Esophagus muscularis mucosa (tissue), 4 donors: ENCODE measurements around the gene FGFBP2. TPM values are rescaled to one million over a fixed set of nuclear protein-coding genes. Genes with fewer than 3 reads are reported as not detected.

Source experiments
- DNase-seq: peaks from one replicate; pipeline ENCODE4 v3.0.0-alpha.2; 2017; ENCODE audit errors: extremely low spot score
- H3K27ac ChIP-seq, 4 donors: fragments of 200-600 bp; sonication (generic); replicated peaks in 1 of 4; 1 replicate in 3 of 4; 2 replicates in 1 of 4; pipeline ENCODE4 v1.5.1; 2016 to 2019; ENCODE audit warnings: mild to moderate bottlenecking in 1 of 4
- H3K27me3 ChIP-seq, 4 donors: fragments of 200-600 bp; sonication (generic); one replicate each; pipeline versions ENCODE4 v1.5.1 to v1.6.0; 2016 to 2019
- H3K36me3 ChIP-seq, 4 donors: fragments of 200-600 bp; sonication (generic); one replicate each; pipeline ENCODE4 v1.5.1; 2016 to 2019
- H3K4me1 ChIP-seq, 4 donors: fragments of 200-600 bp; sonication (generic); one replicate each; pipeline ENCODE4 v1.5.1; 2016 to 2019
- H3K4me3 ChIP-seq, 4 donors: fragments of 200-600 bp; sonication (generic); 1 replicate in 2 of 4; 2 replicates in 2 of 4; pipeline ENCODE4 v1.5.1; 2016 to 2019; ENCODE audit warnings: mild to moderate bottlenecking in 4 of 4, moderate library complexity in 1 of 4
- H3K9me3 ChIP-seq, 4 donors: fragments of 200-600 bp; sonication (generic); 1 replicate in 3 of 4; 2 replicates in 1 of 4; pipeline ENCODE4 v1.5.1; 2016 to 2019
- CTCF ChIP-seq, 3 experiments: fragments of 200-600 bp in 2 of 3; fragments of 450-650 bp in 1 of 3; sonication (generic) in 2 of 3; IDR thresholded peaks; one replicate each; pipeline ENCODE4 v1.5.1; 2017 to 2019; ENCODE audit warnings: antibody characterized with exemption in 3 of 3, mild to moderate bottlenecking in 2 of 3, moderate library complexity in 1 of 3
- EP300 ChIP-seq: sonication (generic); formaldehyde crosslinking; IDR thresholded peaks from one replicate; pipeline ENCODE4 v1.6.1; 2017; ENCODE audit warnings: antibody characterized with exemption
- POLR2A ChIP-seq: fragments of 450-650 bp; IDR thresholded peaks from one replicate; pipeline ENCODE4 v1.6.1; 2017; ENCODE audit warnings: antibody characterized with exemption, moderate library complexity, mild to moderate bottlenecking, low read depth
- POLR2AphosphoS5 ChIP-seq, 2 donors: sonication (generic); formaldehyde crosslinking; IDR thresholded peaks; one replicate each; pipeline ENCODE4 v1.6.1; 2017; ENCODE audit warnings: antibody characterized with exemption in 2 of 2
- WGBS: methylation state at CpG from one replicate; pipeline ENCODE4 v1.1.5; 2018; 5-methylcytosine and 5-hydroxymethylcytosine counted together
- intact Hi-C: fragments of 100-400 bp; cut with DNase I; formaldehyde crosslinking; loops from one replicate; pipeline ENCODE4 v1.15.1; 2023
- total RNA-seq, 4 donors: library from RNA; depleted of rRNA; stranded (reverse); fragments of >200 nt; gene quantifications; one replicate each; pipeline versions ENCODE4 v1.1.0 to v1.2.1, GENCODE V29; 2016

The FGFBP2 gene
- total RNA-seq, 4 donors from 2014 or later, result 2.8 to 6.7 (median 6.0) TPM

DNA sequence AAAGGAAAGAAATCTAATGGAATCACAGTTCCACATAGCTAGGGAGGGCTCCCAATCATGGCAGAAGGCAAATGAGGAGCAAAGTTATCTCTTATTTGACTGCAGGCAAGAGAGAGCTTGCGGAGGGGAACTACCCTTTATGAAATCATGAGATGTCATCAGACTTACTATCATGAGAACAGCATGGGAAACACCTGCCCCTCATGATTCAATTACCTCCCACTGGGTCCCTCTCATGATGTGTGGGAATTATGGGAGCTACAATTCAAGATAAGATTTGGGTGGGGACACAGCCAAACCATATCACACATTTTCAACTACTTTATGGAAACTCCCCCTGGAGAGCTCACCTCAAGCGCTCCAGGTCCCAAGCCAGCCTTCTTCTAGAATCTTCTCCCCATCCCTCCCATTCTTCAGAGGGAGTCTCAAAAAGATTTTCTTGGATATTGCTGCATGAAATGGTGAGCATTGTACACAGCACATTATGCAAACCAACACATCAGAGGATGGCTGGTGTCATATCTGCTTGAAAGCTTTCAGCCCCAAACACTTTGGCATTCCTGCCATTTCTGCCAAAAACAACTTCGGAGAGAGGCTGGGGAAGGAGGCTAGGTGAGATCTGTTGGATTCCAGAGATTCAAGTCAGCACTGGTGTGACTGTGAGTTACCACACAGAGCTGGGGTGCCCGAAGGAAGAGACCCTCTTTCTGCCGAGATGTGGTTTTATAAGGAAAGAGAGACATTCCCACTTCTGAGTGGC lies 31.3 kb downstream of the FGFBP2 start:
- intact Hi-C loops, result no loop called here
- Histone ChIP-seq H3K9me3 (no peaks in the 10 kb centered on the region), H3K36me3 (no peaks in the 10 kb centered on the region), H3K4me1 (peaks cover 0 to 22% (median 19%) of the 10 kb centered on the region in 4 donors), H3K4me3 (no peak overlapping the region), H3K27me3 (no peaks in the 10 kb centered on the region), H3K27ac (no peak overlapping the region)
- 97% methylated on average over 5 of the region's 5 CpGs for WGBS
- DNase-seq, result no peak
- TF ChIP-seq POLR2A, result no peak
- no peak for TF ChIP-seq CTCF (IDR thresholded peaks at IDR 0.05)
- no peak for TF ChIP-seq EP300
- TF ChIP-seq POLR2AphosphoS5 (IDR thresholded peaks at IDR 0.05), result no peak

- Histone ChIP-seq H3K27me3 (no peaks in the 10 kb centered on the region), H3K36me3 (no peaks in the 10 kb centered on the region), H3K27ac (no peak overlapping the region)
Measured at GRCh38 chr4:15930314-15930713, 32.7 kb downstream of the FGFBP2 start.

GRCh38 chr4:15929540-15929939 lies 33.4 kb downstream of the FGFBP2 start:
- DNase-seq, result no peak
- no peaks in the 10 kb centered on the region for H3K27me3 ChIP-seq
- 71% methylated on average over 3 of the region's 3 CpGs for WGBS
- intact Hi-C loops, result no loop called here
- no peak overlapping the region for H3K4me3 ChIP-seq
- no peak overlapping the region for H3K27ac ChIP-seq
- H3K4me1 ChIP-seq, result peaks cover 0 to 22% (median 19%) of the 10 kb centered on the region in 4 donors
- H3K9me3 ChIP-seq, result no peaks in the 10 kb centered on the region
- no peaks in the 10 kb centered on the region for H3K36me3 ChIP-seq
- TF ChIP-seq EP300 (no peak), POLR2AphosphoS5 (IDR thresholded peaks at IDR 0.05) (no peak), CTCF (IDR thresholded peaks at IDR 0.05) (no peak), POLR2A (no peak)

More at GRCh38 chr4:15930314-15930713, 32.7 kb downstream of the FGFBP2 start:
- Histone ChIP-seq H3K4me1 (peaks cover 0 to 22% (median 19%) of the 10 kb centered on the region in 4 donors), H3K9me3 (no peaks in the 10 kb centered on the region), H3K4me3 (no peak overlapping the region)
- 88% methylated on average over 4 of the region's 7 CpGs for WGBS
- TF ChIP-seq EP300, result no peak
- peak in 1 of 2 donors; percentile 16 for TF ChIP-seq POLR2AphosphoS5 (IDR thresholded peaks at IDR 0.05)
- no peak for DNase-seq
- intact Hi-C loops, result no loop called here

- TF ChIP-seq POLR2AphosphoS5 (IDR thresholded peaks at IDR 0.05) (no peak), CTCF (IDR thresholded peaks at IDR 0.05) (no peak)
- no peaks in the 10 kb centered on the region for H3K9me3 ChIP-seq
- WGBS, result 40% methylated on average over 3 of the region's 5 CpGs
- peaks cover 0 to 22% (median 19%) of the 10 kb centered on the region in 4 donors for H3K4me1 ChIP-seq
- intact Hi-C loops, result no loop called here
- H3K36me3 ChIP-seq, result no peaks in the 10 kb centered on the region
- no peak overlapping the region for H3K4me3 ChIP-seq
- H3K27me3 ChIP-seq, result no peaks in the 10 kb centered on the region
- DNase-seq, result no peak
- H3K27ac ChIP-seq, result no peak overlapping the region
Measured at GRCh38 chr4:15928883-15929282, 34.1 kb downstream of the FGFBP2 start.

DNA sequence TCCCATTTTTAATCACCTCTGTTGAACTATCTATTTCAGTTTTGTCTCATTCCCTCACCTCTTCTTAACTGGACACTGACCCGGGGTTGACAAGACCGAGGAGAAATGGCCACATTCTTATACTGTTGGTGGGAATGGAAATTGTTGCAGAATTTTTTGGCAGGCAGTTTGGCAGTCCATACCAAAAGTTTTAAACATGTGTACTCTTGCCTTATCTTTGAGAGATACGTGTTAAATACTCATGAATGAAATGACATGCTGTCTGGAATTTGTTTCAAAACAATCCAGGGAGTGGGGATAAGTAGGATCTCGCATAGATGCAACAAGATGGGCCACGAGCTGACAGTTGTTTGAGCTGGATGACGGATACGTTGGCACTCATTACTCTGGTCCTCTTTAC lies 36.5 kb downstream of the FGFBP2 start:
- WGBS, result 65% methylated on average over 7 of the region's 7 CpGs
- TF ChIP-seq POLR2A (no peak), CTCF (IDR thresholded peaks at IDR 0.05) (no peak), POLR2AphosphoS5 (IDR thresholded peaks at IDR 0.05) (no peak), EP300 (no peak)

More for the DNA sequence above, 36.5 kb downstream of the FGFBP2 start:
- no peak for DNase-seq
- H3K4me1 ChIP-seq, result peaks cover 0 to 23% (median 20%) of the 10 kb centered on the region in 4 donors
- no peaks in the 10 kb centered on the region for H3K36me3 ChIP-seq
- no peak overlapping the region for H3K4me3 ChIP-seq
- intact Hi-C loops, result no loop called here
- no peaks in the 10 kb centered on the region for H3K27me3 ChIP-seq
- H3K9me3 ChIP-seq, result no peaks in the 10 kb centered on the region
- no peak overlapping the region for H3K27ac ChIP-seq
